HEK293 (cell line): Measurements from ENCODE around the gene ELFN1.

Source experiments
- CTCF ChIP-seq: fragments of 450-650 bp; formaldehyde crosslinking; IDR thresholded peaks from 2 replicates; pipeline ENCODE4 v1.5.1; 2016; ENCODE audit warnings: missing biosample characterization, missing genetic modification characterization
- GFI1B ChIP-seq: fragments of 450-650 bp; formaldehyde crosslinking; IDR thresholded peaks from 2 replicates; pipeline ENCODE4 v1.5.1; 2016; ENCODE audit warnings: missing biosample characterization, missing genetic modification characterization
- GLI4 ChIP-seq: fragments of 450-650 bp; formaldehyde crosslinking; IDR thresholded peaks from 2 replicates; pipeline ENCODE4 v1.5.1; 2016; ENCODE audit warnings: missing biosample characterization, missing genetic modification characterization
- REPIN1 ChIP-seq: fragments of 450-650 bp; formaldehyde crosslinking; IDR thresholded peaks from 2 replicates; pipeline ENCODE4 v1.5.1; 2017; ENCODE audit warnings: missing biosample characterization, missing genetic modification characterization, low read depth
- WT1 ChIP-seq: fragments of 450-650 bp; formaldehyde crosslinking; IDR thresholded peaks from 2 replicates; pipeline ENCODE4 v1.5.1; 2016; ENCODE audit warnings: missing biosample characterization, missing genetic modification characterization
- ZNF10 ChIP-seq: fragments of 450-650 bp; formaldehyde crosslinking; IDR thresholded peaks from 2 replicates; pipeline ENCODE4 v1.5.1; 2017; ENCODE audit warnings: missing biosample characterization, missing genetic modification characterization
- ZNF121 ChIP-seq: fragments of 450-650 bp; formaldehyde crosslinking; IDR thresholded peaks from 2 replicates; pipeline ENCODE4 v1.5.1; 2016; ENCODE audit warnings: missing biosample characterization, missing genetic modification characterization
- ZNF138 ChIP-seq: fragments of 450-650 bp; formaldehyde crosslinking; IDR thresholded peaks from 2 replicates; pipeline ENCODE4 v1.5.1; 2016; ENCODE audit warnings: missing biosample characterization, missing genetic modification characterization, borderline replicate concordance
- ZNF174 ChIP-seq: fragments of 450-650 bp; formaldehyde crosslinking; IDR thresholded peaks from 2 replicates; pipeline ENCODE4 v1.5.0; 2017; ENCODE audit warnings: missing biosample characterization, mild to moderate bottlenecking, missing genetic modification characterization

GRCh38 chr7:1785839-1786238 is 115.8 kb downstream of the ELFN1 start:
- TF ChIP-seq ZNF174 (tag by site-specific recombination) = no peak
- TF ChIP-seq ZNF121 (tag by site-specific recombination) = no peak
- TF ChIP-seq ZNF10 = no peak
- no peak for TF ChIP-seq GLI4 (tag by site-specific recombination)
- no peak for TF ChIP-seq CTCF (tag by site-specific recombination)
- no peak for TF ChIP-seq WT1 (tag by site-specific recombination)
- no peak for TF ChIP-seq REPIN1
- no peak for TF ChIP-seq ZNF138 (tag by site-specific recombination)
- TF ChIP-seq GFI1B (tag by site-specific recombination) = no peak
